HepG2 (cell line): ENCODE measurements around the gene SKIDA1. TPM values are rescaled to one million over a fixed set of nuclear protein-coding genes. Genes with fewer than 3 reads are reported as not detected.

ENCODE experiments used
- EED ChIP-seq: sonication (generic); formaldehyde crosslinking; IDR thresholded peaks from 2 replicates; pipeline ENCODE4 v1.5.0; 2020; ENCODE audit warnings: mild to moderate bottlenecking, missing genetic modification reagents
- HES4 ChIP-seq: sonication (generic); formaldehyde crosslinking; IDR thresholded peaks from 2 replicates; pipeline ENCODE4 v1.9.0; 2021; ENCODE audit warnings: mild to moderate bottlenecking, missing genetic modification reagents, borderline replicate concordance
- HMGXB3 ChIP-seq: sonication (generic); formaldehyde crosslinking; IDR thresholded peaks from 2 replicates; pipeline ENCODE4 v1.4.0; 2020; ENCODE audit warnings: missing genetic modification reagents, borderline replicate concordance
- HNRNPK ChIP-seq: fragments of 200-400 bp; formaldehyde crosslinking; IDR thresholded peaks from 2 replicates; pipeline ENCODE4 v1.6.1; 2018; ENCODE audit warnings: low read length, low read depth, moderate library complexity, mild to moderate bottlenecking; ENCODE audit not compliant: poor library complexity, severe bottlenecking
- IKZF4 ChIP-seq: sonication (generic); formaldehyde crosslinking; IDR thresholded peaks from 2 replicates; pipeline ENCODE4 v1.5.1; 2020; ENCODE audit warnings: borderline replicate concordance, mild to moderate bottlenecking, low read depth, missing genetic modification reagents; ENCODE audit errors: not compliant biosample characterization
- POLR2AphosphoS2 ChIP-seq: IDR thresholded peaks from 2 replicates; pipeline ENCODE4 v1.6.1; 2011; ENCODE audit warnings: low read depth, low read length, improper control_type of control experiment
- SNAI1 ChIP-seq: sonication (generic); formaldehyde crosslinking; IDR thresholded peaks from 2 replicates; pipeline ENCODE4 v1.5.0; 2020; ENCODE audit warnings: mild to moderate bottlenecking, missing genetic modification reagents, borderline replicate concordance
- SP4 ChIP-seq: sonication (generic); formaldehyde crosslinking; IDR thresholded peaks from 2 replicates; pipeline ENCODE4 v1.8.1; 2023; ENCODE audit warnings: mild to moderate bottlenecking, missing genetic modification reagents
- UBTF ChIP-seq: sonication (generic); formaldehyde crosslinking; IDR thresholded peaks from 2 replicates; pipeline ENCODE4 v1.4.0; 2020; ENCODE audit warnings: mild to moderate bottlenecking, missing genetic modification reagents
- ZNF143 ChIP-seq: sonication (generic); formaldehyde crosslinking; IDR thresholded peaks from 2 replicates; pipeline ENCODE4 v1.4.0; 2020; ENCODE audit warnings: missing genetic modification reagents
- ZNF460 ChIP-seq: sonication (generic); formaldehyde crosslinking; IDR thresholded peaks from 2 replicates; pipeline ENCODE4 v1.5.1; 2020; ENCODE audit warnings: missing genetic modification reagents, mild to moderate bottlenecking, borderline replicate concordance
- ZNF512B ChIP-seq: sonication (generic); formaldehyde crosslinking; IDR thresholded peaks from 2 replicates; pipeline ENCODE4 v1.5.1; 2020; ENCODE audit warnings: missing genetic modification reagents, mild to moderate bottlenecking, borderline replicate concordance
- ZNF552 ChIP-seq: sonication (generic); formaldehyde crosslinking; IDR thresholded peaks from 2 replicates; pipeline ENCODE4 v1.9.0; 2022; ENCODE audit warnings: missing genetic modification reagents, mild to moderate bottlenecking, borderline replicate concordance
- ZNF770 ChIP-seq: sonication (generic); formaldehyde crosslinking; IDR thresholded peaks from 2 replicates; pipeline ENCODE4 v1.5.0; 2020; ENCODE audit warnings: mild to moderate bottlenecking, missing genetic modification reagents
- ZNF839 ChIP-seq: sonication (generic); formaldehyde crosslinking; IDR thresholded peaks from 2 replicates; pipeline ENCODE4 v1.4.0; 2020; ENCODE audit warnings: missing genetic modification reagents, mild to moderate bottlenecking, borderline replicate concordance
- ZNF850 ChIP-seq: sonication (generic); formaldehyde crosslinking; conservative IDR thresholded peaks from 2 replicates; pipeline ENCODE4 v1.9.0; 2021; ENCODE audit warnings: mild to moderate bottlenecking, missing genetic modification reagents
- polyA plus RNA-seq, 8 experiments: library from polyadenylated mRNA; depleted of rRNA in 3 of 8; stranded (reverse) in 7 of 8; unstranded in 1 of 8; fragments of >200 nt; fragmentation: Illumina TruSeq in 4 of 8; extraction: Trizol in 4 of 8; gene quantifications; 2 replicates each; pipeline versions ENCODE4 v1.2.1 to v1.2.3, GENCODE V29; 2011 to 2016; ENCODE audit warnings: low read depth in 4 of 8, missing spikeins in 1 of 8, mixed read lengths in 1 of 8; ENCODE audit not compliant: insufficient read depth in 1 of 8
- total RNA-seq, 5 experiments: library from RNA; depleted of rRNA; stranded (reverse); fragments of >200 nt; fragmentation: Illumina TruSeq; extraction: Trizol; gene quantifications; 2 replicates each; pipeline ENCODE4 v1.2.3, GENCODE V29; 2016; ENCODE audit warnings: low read depth in 1 of 5

SKIDA1 gene
- total and polyA plus RNA-seq, 2 of the 13 experiments (the other 11 are each of a cell fraction or from before 2014, with no cell fraction given): 0.73 to 1.5 TPM

GRCh38 chr10:21526188-21526859 is 842 bp upstream of the SKIDA1 start (continued):
- 0 out of 2 replicates have a peak, but pooled peaks have one; percentile 27 for TF ChIP-seq HES4 (CRISPR knock-in tag)
- peak; percentile 56; the same call in 1 of the 2 replicates for TF ChIP-seq ZNF512B (CRISPR knock-in tag)
- TF ChIP-seq ZNF850 (CRISPR knock-in tag): peak; percentile 93
- TF ChIP-seq ZNF552 (CRISPR knock-in tag): no peak
- no peak for TF ChIP-seq ZNF460 (CRISPR knock-in tag)
- no peak for TF ChIP-seq EED (CRISPR knock-in tag)
- TF ChIP-seq SP4 (CRISPR knock-in tag): 0 out of 2 replicates have a peak, but pooled peaks have one; percentile 44
- 0 out of 2 replicates have a peak, but pooled peaks have one; percentile 2 for TF ChIP-seq HMGXB3 (CRISPR knock-in tag)
- TF ChIP-seq HNRNPK: peak; percentile 94
- no peak for TF ChIP-seq ZNF143 (CRISPR knock-in tag)
- peak; percentile 68; the same call in 1 of the 2 replicates for TF ChIP-seq UBTF (CRISPR knock-in tag)
- TF ChIP-seq POLR2AphosphoS2: no peak
- TF ChIP-seq ZNF839 (CRISPR knock-in tag): no peak
- peak; percentile 5; the same call in 1 of the 2 replicates for TF ChIP-seq SNAI1 (CRISPR knock-in tag)
- TF ChIP-seq ZNF770 (CRISPR knock-in tag): no peak; the same call in 1 of the 2 replicates
- no peak for TF ChIP-seq IKZF4 (CRISPR knock-in tag)
